LNCAP (cell line): ENCODE data around the gene KSR1.

ENCODE experiments used
- CTCF ChIP-seq: fragments of 450-650 bp; IDR thresholded peaks from 2 replicates; pipeline ENCODE4 v1.5.1; 2017; ENCODE audit warnings: mild to moderate bottlenecking

Gene KSR1

GRCh38 chr17:27461192-27461859, 5.1 kb downstream of the KSR1 start:
- TF ChIP-seq CTCF, result no peak

DNA sequence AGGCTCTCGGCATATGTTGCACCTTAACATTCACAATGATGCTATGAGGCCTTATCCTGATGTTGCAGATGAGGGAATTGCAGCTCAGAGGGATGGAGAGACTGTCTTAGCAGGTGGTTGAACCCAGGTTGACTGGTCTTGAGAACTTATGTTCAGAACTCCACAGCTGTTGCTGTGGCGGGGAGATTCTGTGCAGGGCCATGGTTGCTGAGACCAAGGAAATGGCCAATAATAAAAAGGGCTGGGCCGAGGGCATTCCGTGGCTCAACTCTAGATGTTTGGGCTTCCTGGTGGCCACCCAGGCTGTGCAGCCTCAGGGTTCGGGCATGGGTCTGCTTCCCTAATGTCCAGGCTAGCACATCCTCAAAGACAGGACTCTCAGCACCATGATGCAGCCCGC, 5.9 kb downstream of the KSR1 start:
- TF ChIP-seq CTCF, result no peak

DNA sequence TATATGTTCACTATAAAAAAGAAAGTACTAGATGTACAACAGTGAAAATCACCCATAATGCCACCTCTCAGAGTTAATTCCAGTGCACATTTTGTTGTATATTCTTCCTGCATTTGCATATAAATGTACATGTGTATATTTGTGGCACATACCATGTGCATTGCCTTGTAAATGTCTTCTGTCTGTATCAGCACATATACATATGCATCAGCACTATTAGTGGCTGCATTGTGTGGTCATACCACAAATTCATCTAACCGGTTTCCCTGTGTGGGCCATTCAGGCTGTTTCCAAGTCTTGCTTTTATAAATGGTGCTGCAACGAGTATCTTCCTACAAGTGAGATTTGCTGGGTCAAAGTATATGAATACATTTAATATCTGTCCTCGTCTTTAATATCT, 6.5 kb downstream of the KSR1 start:
- TF ChIP-seq CTCF, result no peak

- TF ChIP-seq CTCF, result no peak
Measured at GRCh38 chr17:27463235-27463677, 7.0 kb downstream of the KSR1 start.

- no peak for TF ChIP-seq CTCF
Measured at GRCh38 chr17:27464431-27464830, 8.2 kb downstream of the KSR1 start.

DNA sequence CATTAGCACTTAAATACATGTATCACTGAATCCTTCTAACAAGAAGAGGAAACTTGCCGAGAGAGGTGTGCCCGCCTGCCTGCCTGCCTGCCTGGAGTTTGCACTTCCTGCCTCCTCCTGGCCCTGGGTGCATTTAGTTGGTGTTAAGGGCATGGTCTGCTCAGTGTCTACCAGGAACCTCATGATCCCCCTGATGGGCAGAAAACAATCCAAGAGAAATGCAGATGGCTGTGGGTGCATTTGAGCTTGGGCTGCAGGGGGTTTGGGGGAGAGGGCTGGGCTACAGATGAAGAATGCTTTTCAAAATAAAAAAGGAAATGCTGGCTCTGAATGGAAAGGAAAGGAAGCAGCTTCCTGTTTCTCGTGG, 10.1 kb downstream of the KSR1 start:
- TF ChIP-seq CTCF, result no peak

- TF ChIP-seq CTCF, result no peak
Measured at GRCh38 chr17:27466743-27467375, 10.6 kb downstream of the KSR1 start.

- TF ChIP-seq CTCF, result no peak
Measured at GRCh38 chr17:27469256-27469655, 13.0 kb downstream of the KSR1 start.
